BE2C (cell line): ENCODE data around the gene WDR38.
"Not testable (repeated sequence)": the region's sequence is repeated elsewhere in the genome, so short reads cannot be mapped to it uniquely, and the experiment has no call there.

Experiments
- DNase-seq: peaks from one replicate; pipeline ENCODE4 v3.0.0-alpha.2; 2020
- H3K27me3 ChIP-seq: fragments of 250-450 bp; sonication (Bioruptor Pico); 2 replicates; pipeline ENCODE4 v1.5.1; 2020; ENCODE audit warnings: mild to moderate bottlenecking
- H3K36me3 ChIP-seq: fragments of 250-450 bp; sonication (Bioruptor Pico); 2 replicates; pipeline ENCODE4 v1.5.1; 2020; ENCODE audit warnings: mild to moderate bottlenecking
- H3K4me1 ChIP-seq: fragments of 250-450 bp; sonication (Bioruptor Pico); 2 replicates; pipeline ENCODE4 v1.5.1; 2020
- H3K4me3 ChIP-seq: 2 replicates; pipeline ENCODE4 v1.5.1; 2011; ENCODE audit warnings: low read depth, low read length
- H3K9me3 ChIP-seq: fragments of 250-450 bp; sonication (Bioruptor Pico); 2 replicates; pipeline ENCODE4 v1.5.1; 2020
- CTCF ChIP-seq: IDR thresholded peaks from 2 replicates; pipeline ENCODE4 v1.5.1; 2012; ENCODE audit warnings: mild to moderate bottlenecking, low read depth, low read length

The WDR38 gene

GRCh38 chr9:124829334-124829669 lies 24.0 kb upstream of the WDR38 start:
- no peaks in the 10 kb centered on the region for H3K36me3 ChIP-seq
- TF ChIP-seq CTCF = no peak
- H3K4me1 ChIP-seq = no peaks in the 10 kb centered on the region
- no peaks in the 10 kb centered on the region for H3K9me3 ChIP-seq
- H3K27me3 ChIP-seq = no peaks in the 10 kb centered on the region
- DNase-seq = no peak
- no peak overlapping the region for H3K4me3 ChIP-seq

GRCh38 chr9:124830593-124830992 lies 22.7 kb upstream of the WDR38 start:
- no peaks in the 10 kb centered on the region for H3K9me3 ChIP-seq
- H3K36me3 ChIP-seq = no peaks in the 10 kb centered on the region
- no peaks in the 10 kb centered on the region for H3K27me3 ChIP-seq
- peaks cover 7% of the 10 kb centered on the region for H3K4me1 ChIP-seq
- TF ChIP-seq CTCF = no peak
- DNase-seq = no peak
- H3K4me3 ChIP-seq = no peak overlapping the region

- TF ChIP-seq CTCF = no peak
- Histone ChIP-seq H3K9me3 (no peaks in the 10 kb centered on the region), H3K4me3 (no peak overlapping the region), H3K36me3 (no peaks in the 10 kb centered on the region), H3K27me3 (no peaks in the 10 kb centered on the region), H3K4me1 (peaks cover 7% of the 10 kb centered on the region)
- no peak for DNase-seq
Observed at GRCh38 chr9:124831642-124832364, 21.5 kb upstream of the WDR38 start.

GRCh38 chr9:124834591-124834990 lies 18.7 kb upstream of the WDR38 start:
- TF ChIP-seq CTCF = no peak
- no peak for DNase-seq
- Histone ChIP-seq H3K27me3 (no peaks in the 10 kb centered on the region), H3K36me3 (no peaks in the 10 kb centered on the region), H3K4me3 (peak overlapping the region; percentile 35; the same call in 1 of the 2 replicates), H3K9me3 (no peaks in the 10 kb centered on the region), H3K4me1 (peaks cover 7% of the 10 kb centered on the region)

DNA sequence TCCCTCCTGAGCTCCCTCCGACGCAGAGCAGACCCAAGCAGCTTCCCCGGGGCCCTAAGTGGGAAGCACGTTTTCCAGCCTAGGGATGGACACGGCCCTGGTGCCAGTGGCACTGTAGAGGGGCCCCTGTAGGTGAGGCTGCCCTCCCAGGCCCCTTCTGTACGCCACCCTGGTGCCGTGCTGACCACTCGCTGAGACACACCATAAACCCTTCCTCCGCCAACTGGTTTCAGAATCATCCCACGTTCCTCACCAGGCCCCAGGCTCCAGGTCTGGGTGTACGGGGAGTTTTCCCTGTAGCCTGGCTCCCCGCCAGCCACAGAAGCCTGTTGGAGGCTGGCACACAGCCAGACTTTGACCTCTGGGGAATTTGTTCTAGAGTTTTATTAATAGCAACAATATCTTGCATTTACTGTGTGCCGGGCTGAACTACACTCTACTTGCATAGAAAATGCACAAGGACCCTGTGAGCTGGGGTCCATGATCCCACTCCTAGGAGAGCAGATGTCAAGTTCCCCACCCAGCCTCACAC lies 18.2 kb upstream of the WDR38 start:
- DNase-seq = peak; percentile 97
- H3K9me3 ChIP-seq = no peaks in the 10 kb centered on the region
- peak overlapping the region; percentile 35 for H3K4me3 ChIP-seq
- no peak for TF ChIP-seq CTCF
- H3K4me1 ChIP-seq = peaks cover 7% of the 10 kb centered on the region
- no peaks in the 10 kb centered on the region for H3K36me3 ChIP-seq
- H3K27me3 ChIP-seq = no peaks in the 10 kb centered on the region

DNA sequence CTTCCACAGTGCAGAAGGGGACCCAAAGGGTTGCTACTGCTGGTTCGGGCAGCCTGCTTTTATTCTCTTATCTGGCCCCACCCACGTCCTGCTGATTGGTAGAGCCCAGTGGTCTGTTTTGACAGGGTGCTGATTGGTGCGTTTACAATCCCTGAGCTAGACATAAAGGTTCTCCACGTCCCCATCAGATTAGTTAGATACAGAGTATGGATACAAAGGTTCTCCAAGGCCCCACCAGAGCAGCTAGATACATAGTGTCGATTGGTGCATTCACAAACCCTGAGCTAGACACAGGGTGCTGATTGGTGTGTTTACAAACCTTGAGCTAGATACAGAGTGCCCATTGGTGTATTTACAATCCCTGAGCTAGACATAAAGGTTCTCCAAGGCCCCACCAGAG lies 15.1 kb upstream of the WDR38 start:
- not testable (repeated sequence) for H3K27me3 ChIP-seq, H3K4me1 ChIP-seq, H3K9me3 ChIP-seq, H3K4me3 ChIP-seq, H3K36me3 ChIP-seq, DNase-seq

GRCh38 chr9:124838567-124839275 lies 14.5 kb upstream of the WDR38 start:
- H3K27me3 ChIP-seq, DNase-seq, H3K4me3 ChIP-seq, H3K9me3 ChIP-seq, H3K36me3 ChIP-seq, H3K4me1 ChIP-seq: not testable (repeated sequence)
